Activated naive CD8-positive, alpha-beta T cell treated with anti-CD3 and anti-CD28 coated beads for 36 hours (primary cell): ENCODE measurements around the gene FAM174A. TPM values are rescaled to one million over a fixed set of nuclear protein-coding genes. Genes with fewer than 3 reads are reported as not detected.

ENCODE experiments used
- DNase-seq: peaks from one replicate; pipeline ENCODE4 v3.0.0; 2021
- H3K27ac Mint-ChIP-seq: one replicate; pipeline ENCODE4 v1.8.0; 2022; ENCODE audit warnings: mild to moderate bottlenecking, moderate library complexity, mixed read lengths
- H3K27me3 Mint-ChIP-seq: one replicate; pipeline ENCODE4 v1.8.0; 2022; ENCODE audit warnings: mild to moderate bottlenecking, mixed read lengths
- H3K36me3 Mint-ChIP-seq: one replicate; pipeline ENCODE4 v1.8.0; 2021; ENCODE audit warnings: mild to moderate bottlenecking, mixed read lengths
- H3K4me1 Mint-ChIP-seq: one replicate; pipeline ENCODE4 v1.8.0; 2021; ENCODE audit warnings: mixed read lengths
- H3K4me3 Mint-ChIP-seq: one replicate; pipeline ENCODE4 v1.8.0; 2022; ENCODE audit warnings: mild to moderate bottlenecking, moderate library complexity, mixed read lengths
- H3K9me3 Mint-ChIP-seq: one replicate; pipeline ENCODE4 v1.8.0; 2022; ENCODE audit warnings: mixed read lengths
- total RNA-seq, 2 experiments: library from RNA; stranded (reverse); gene quantifications; one replicate each; pipeline ENCODE4 v1.2.3, GENCODE V29; 2021

The FAM174A gene
- total RNA-seq, result 1 to 10 TPM; 4.8 to 5.8 TPM

DNA sequence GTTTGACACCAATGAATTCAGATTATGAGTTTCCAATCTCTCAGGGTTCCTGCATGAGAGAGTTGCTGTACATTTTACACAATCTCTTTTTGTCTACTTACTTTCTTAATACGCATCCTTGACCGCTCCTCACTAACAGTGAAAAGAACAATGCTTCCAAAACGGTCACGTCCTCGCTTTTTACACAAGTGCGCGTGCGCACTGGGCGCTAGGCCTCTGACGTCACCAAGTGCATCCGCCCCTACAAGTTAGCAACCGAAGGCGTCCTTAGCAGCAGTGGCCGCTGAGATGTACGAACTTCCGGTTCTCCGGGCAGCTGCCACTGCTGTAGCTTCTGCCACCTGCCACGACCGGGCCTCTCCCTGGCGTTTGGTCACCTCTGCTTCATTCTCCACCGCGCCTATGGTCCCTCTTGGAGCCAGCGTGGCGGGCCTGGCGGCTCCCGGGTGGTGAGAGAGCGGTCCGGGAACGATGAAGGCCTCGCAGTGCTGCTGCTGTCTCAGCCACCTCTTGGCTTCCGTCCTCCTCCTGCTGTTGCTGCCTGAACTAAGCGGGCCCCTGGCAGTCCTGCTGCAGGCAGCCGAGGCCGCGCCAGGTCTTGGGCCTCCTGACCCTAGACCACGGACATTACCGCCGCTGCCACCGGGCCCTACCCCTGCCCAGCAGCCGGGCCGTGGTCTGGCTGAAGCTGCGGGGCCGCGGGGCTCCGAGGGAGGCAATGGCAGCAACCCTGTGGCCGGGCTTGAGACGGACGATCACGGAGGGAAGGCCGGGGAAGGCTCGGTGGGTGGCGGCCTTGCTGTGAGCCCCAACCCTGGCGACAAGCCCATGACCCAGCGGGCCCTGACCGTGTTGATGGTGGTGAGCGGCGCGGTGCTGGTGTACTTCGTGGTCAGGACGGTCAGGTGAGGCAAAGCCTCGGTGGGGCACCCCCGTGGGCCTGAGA, at the start of gene FAM174A:
Gene FAM174A (plus strand): TSS at position 315 of the 946 bp plus-strand sequence. CDS start 157 bp downstream, at position 472.
- Mint-ChIP-seq H3K9me3 (peaks cover 22% of the 10 kb centered on the region), H3K4me1 (peaks cover 26% of the 10 kb centered on the region), H3K27me3 (no peaks in the 10 kb centered on the region), H3K27ac (peak within 1 kb of the TSS; percentile 86), H3K4me3 (peak within 1 kb of the TSS; percentile 96), H3K36me3 (peaks cover 25% of the 10 kb centered on the region)
- DNase-seq, result peak; percentile 90

DNA sequence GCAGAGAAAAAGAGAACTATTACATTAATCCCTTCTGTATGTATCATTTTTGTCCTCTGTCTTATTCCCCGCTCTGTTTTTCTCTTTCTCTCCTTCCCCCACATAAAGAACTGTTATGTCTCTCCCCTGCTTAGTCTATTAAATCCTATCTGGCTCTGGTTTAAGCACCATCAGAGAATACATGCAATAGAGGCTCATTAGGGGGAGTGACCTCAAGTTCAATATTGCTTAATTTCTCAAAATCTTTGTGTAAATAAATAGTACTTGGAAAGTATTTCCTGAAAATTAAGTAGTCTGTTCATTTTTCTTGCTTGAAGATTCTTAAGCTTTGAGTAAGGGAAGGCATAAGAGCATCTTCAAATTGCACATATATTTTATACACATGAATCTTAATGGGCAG, 41.2 kb upstream of the FAM174A start:
- Mint-ChIP-seq H3K27me3 (no peaks in the 10 kb centered on the region), H3K4me1 (no peaks in the 10 kb centered on the region), H3K4me3 (no peak overlapping the region), H3K27ac (no peak overlapping the region), H3K9me3 (peaks cover 5% of the 10 kb centered on the region), H3K36me3 (peaks cover 6% of the 10 kb centered on the region)
- no peak for DNase-seq

DNA sequence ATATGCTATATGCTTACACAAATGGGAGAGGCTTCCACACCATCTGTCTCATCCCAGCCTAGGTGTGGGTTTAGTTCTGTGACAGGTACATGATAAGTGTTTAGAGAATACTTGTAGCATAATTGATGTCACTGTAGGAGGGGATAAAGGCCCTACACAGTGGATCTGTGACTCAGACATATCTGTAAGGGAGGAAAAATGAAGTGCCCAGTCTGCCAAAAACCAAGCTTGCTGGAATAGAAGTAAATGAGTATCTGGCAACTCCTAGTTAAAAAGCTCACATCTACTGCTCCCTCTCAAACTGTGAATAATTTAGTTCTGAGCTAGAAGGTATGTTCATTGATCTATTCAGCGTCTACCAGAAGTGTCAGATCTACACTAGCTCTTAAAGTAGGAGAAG, 38.9 kb upstream of the FAM174A start:
- H3K4me3 Mint-ChIP-seq, result no peak overlapping the region
- no peaks in the 10 kb centered on the region for H3K9me3 Mint-ChIP-seq
- H3K36me3 Mint-ChIP-seq, result no peaks in the 10 kb centered on the region
- no peaks in the 10 kb centered on the region for H3K4me1 Mint-ChIP-seq
- H3K27ac Mint-ChIP-seq, result no peak overlapping the region
- DNase-seq, result no peak
- no peaks in the 10 kb centered on the region for H3K27me3 Mint-ChIP-seq

DNA sequence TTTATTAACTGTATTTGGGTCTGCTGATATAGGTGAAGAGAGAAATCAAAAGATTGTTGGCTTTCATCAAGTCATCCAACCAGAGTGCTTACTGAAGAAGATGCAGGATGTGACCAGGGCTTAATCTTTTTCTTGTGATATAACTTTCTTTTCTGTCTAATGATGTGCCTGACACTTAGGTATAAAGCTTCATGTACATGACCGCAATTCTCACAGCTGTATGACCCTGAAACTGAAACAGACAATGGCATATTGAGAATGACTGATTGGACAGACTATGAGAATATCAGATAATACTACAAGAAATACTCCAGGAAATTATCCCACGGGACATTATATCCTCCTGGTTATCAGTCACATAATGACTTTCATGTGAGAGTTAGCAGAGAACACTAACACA, 32.5 kb upstream of the FAM174A start:
- Mint-ChIP-seq H3K9me3 (no peaks in the 10 kb centered on the region), H3K27me3 (no peaks in the 10 kb centered on the region), H3K27ac (no peak overlapping the region), H3K36me3 (no peaks in the 10 kb centered on the region), H3K4me3 (no peak overlapping the region), H3K4me1 (no peaks in the 10 kb centered on the region)
- DNase-seq, result no peak

DNA sequence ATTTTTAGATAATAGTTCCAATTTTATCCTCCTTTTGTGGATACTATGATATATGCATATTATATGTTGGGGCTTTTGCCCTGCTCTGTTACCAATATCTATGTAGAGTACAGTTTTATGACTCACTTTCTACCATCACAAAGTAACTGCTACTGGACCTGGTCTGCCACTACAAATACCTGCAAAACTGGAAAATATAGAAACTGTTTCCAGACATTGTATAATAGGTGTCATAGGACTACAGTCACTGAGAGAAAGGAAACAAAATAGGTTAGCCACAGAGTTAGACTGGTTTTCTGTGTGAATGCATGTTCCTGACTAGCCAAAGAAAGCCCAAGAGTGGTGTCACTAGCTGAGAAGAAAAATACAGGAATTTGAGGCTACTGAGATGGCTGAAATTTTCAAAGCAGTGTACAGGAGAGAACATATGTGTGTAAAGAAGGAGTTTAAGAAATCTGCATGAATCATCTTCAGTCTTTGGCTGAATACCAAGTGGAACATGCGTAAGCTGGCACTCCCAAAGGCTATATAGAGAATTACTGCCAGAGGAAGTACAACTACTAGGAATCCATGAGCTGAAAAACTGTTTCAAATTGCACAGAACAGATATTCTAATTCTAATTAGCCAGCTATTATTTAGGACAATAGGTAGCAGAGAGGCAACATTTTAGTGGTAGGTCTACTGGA, 29.0 kb upstream of the FAM174A start:
- H3K9me3 Mint-ChIP-seq, result no peaks in the 10 kb centered on the region

DNA sequence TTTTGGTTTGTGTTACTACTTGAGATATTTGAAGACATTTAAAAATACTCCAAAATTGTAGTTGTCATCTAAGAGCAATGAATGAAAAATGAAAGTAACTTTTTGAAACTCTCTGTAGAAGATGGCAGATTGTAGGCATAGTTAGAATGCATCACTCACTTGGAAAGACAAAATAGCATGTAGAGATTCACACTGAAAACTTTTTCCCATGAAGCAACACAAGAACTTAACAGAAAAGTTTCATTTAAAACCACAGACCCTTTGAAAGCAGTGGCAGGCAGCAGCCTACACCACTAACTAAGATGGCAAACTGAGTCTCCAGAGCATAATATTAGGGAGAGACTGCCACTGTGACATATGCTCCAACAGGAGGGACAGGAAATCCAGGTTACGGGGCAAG, 18.9 kb upstream of the FAM174A start:
- Mint-ChIP-seq H3K4me1 (no peaks in the 10 kb centered on the region), H3K4me3 (no peak overlapping the region), H3K27ac (no peak overlapping the region), H3K27me3 (peaks cover 2% of the 10 kb centered on the region), H3K36me3 (peaks cover 8% of the 10 kb centered on the region), H3K9me3 (peaks cover 4% of the 10 kb centered on the region)
- no peak for DNase-seq

More for the DNA sequence above, 29.0 kb upstream of the FAM174A start:
- no peaks in the 10 kb centered on the region for H3K27me3 Mint-ChIP-seq
- H3K4me3 Mint-ChIP-seq, result no peak overlapping the region
- H3K27ac Mint-ChIP-seq, result no peak overlapping the region
- no peaks in the 10 kb centered on the region for H3K4me1 Mint-ChIP-seq
- H3K36me3 Mint-ChIP-seq, result no peaks in the 10 kb centered on the region
- no peak for DNase-seq

DNA sequence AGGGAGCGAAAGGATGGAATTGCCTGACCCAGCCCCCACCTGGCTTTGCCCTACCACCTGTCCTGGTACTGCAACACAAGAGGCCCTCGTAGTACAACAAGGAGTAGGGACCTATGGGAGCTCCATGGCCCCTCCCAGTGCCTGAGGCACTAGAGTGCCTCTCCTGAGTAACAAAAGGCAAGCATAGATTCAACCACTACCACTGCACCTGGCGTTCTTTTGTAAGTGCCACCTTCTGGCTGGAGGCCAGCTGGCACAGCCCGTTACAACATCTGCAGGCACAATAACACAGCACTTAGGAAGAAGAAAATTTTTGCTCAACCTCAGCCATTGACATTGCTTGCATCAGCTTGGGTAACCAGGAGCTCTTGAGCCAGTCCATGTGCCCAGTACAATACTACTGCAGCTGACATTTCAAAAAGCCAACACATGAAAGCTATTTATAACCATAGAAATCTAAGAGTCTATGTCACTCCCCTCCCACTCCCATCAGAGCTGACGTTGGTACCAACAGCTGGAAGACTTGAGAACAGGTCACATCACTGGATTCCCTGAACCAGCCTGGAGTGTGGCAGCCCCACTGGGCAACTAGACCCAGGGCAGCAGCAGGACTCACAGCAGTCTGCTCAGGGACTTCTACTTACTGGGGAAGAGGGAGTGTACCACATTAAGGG, 17.7 kb upstream of the FAM174A start:
- Mint-ChIP-seq H3K4me1 (no peaks in the 10 kb centered on the region), H3K4me3 (no peak overlapping the region), H3K36me3 (peaks cover 8% of the 10 kb centered on the region), H3K27me3 (peaks cover 5% of the 10 kb centered on the region), H3K27ac (no peak overlapping the region), H3K9me3 (peaks cover 4% of the 10 kb centered on the region)
- DNase-seq, result no peak

DNA sequence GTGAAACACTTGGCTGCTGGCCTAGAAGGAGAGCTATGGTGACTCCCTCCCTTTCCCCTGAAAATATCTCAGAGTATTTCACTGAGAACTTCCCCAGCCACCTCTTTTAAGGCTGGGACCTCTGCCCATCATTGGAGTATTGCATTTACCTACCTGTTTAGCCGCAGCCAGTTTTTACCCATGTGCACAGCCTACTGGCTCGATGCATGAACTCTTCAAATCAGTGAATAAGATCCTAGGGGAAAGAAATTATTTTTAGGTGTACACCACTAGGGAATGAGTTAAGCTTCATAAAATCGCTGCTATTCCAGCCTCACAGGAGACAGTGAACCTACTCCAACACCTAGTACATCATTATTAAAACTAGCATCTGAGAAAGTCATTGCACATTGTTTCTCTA, 16.8 kb upstream of the FAM174A start:
- Mint-ChIP-seq H3K4me1 (no peaks in the 10 kb centered on the region), H3K27ac (no peak overlapping the region), H3K9me3 (peaks cover 4% of the 10 kb centered on the region), H3K27me3 (peaks cover 5% of the 10 kb centered on the region), H3K36me3 (peaks cover 11% of the 10 kb centered on the region), H3K4me3 (no peak overlapping the region)
- DNase-seq, result no peak

DNA sequence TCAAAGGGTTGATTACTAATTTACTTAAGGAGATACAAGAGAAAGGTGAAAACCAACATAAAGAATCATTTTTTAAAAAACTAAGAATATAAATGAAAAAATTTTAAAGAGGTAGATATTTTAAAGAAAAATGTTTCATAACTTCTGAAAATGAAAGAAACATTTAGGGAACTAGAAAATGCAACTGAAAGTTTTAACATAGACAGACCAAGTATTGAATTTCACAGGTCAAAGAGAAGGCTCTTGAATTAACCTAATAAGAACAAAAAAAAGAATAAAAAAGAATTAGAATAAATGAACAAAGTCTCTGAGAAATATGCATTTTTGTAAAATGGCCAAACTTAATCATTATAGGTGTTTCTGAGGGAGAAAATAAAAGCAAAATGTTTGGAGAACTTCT, 16.1 kb upstream of the FAM174A start:
- Mint-ChIP-seq H3K9me3 (peaks cover 9% of the 10 kb centered on the region), H3K36me3 (peaks cover 11% of the 10 kb centered on the region), H3K4me1 (no peaks in the 10 kb centered on the region), H3K27me3 (peaks cover 5% of the 10 kb centered on the region), H3K4me3 (no peak overlapping the region), H3K27ac (no peak overlapping the region)
- no peak for DNase-seq

DNA sequence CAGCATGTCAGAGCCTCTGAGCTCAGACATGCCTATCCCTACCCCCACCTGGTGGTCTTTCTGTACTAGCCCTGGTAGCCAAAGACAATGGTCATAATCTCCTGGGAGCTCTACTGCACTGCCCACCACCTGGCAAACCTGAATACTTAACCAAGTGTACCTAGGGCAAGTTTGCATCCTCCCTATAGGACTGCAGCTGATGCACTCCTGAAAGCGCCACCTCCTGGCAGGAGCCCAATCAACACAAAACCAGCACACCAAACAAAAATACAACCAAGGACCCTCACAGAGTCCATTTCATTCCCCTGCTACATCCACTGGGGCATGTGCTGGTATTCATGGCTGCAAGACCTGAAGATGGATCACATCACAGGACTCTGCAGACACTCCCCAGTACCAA, 14.8 kb upstream of the FAM174A start:
- no peak for DNase-seq
- H3K27ac Mint-ChIP-seq, result no peak overlapping the region
- no peaks in the 10 kb centered on the region for H3K4me1 Mint-ChIP-seq
- H3K9me3 Mint-ChIP-seq, result peaks cover 14% of the 10 kb centered on the region
- peaks cover 5% of the 10 kb centered on the region for H3K27me3 Mint-ChIP-seq
- H3K36me3 Mint-ChIP-seq, result peaks cover 15% of the 10 kb centered on the region
- no peak overlapping the region for H3K4me3 Mint-ChIP-seq

DNA sequence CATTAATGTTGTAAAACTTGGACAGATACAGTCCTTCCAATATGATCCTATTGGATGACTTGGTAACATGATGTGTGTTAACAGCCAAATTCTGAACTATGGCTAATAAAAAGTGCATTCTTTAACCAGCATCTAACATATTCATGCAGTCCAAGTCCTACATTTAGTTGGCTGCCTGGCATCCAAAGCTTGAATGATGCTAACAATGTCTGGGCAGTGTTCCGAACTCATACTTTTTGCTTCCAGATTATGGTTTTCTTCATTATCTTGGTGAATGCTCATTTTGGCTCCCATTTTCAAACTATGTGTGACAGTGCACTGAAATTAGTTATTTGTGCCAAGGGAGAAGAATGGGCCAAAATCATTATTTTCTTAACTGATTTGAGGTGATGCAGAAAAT, 2.8 kb downstream of the FAM174A start:
- peaks cover 3% of the 10 kb centered on the region for H3K36me3 Mint-ChIP-seq
- peaks cover 36% of the 10 kb centered on the region for H3K4me1 Mint-ChIP-seq
- no peak overlapping the region for H3K4me3 Mint-ChIP-seq
- no peak overlapping the region for H3K27ac Mint-ChIP-seq
- H3K27me3 Mint-ChIP-seq, result no peaks in the 10 kb centered on the region
- DNase-seq, result no peak
- H3K9me3 Mint-ChIP-seq, result peaks cover 2% of the 10 kb centered on the region

DNA sequence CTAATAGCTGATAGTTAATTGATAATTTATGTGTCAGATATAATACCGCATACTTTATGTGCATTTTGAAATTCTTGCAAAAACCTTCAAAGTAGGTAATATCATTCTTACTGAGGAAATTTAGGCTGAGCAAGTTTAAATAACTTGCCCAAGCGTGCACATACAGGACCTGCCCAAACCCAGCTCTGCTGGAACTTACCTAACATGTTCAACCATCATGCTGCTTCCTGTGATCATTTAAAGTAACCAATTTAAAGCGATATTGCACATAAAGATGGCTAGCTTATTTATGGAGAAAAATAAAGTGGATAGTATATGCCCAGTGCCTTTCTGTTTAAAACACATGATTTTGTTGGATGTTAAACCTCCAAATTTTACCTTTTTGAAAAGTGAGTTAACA, 4.3 kb downstream of the FAM174A start:
- DNase-seq, result no peak
- no peak overlapping the region for H3K4me3 Mint-ChIP-seq
- H3K4me1 Mint-ChIP-seq, result peaks cover 29% of the 10 kb centered on the region
- H3K27ac Mint-ChIP-seq, result no peak overlapping the region
- H3K9me3 Mint-ChIP-seq, result no peaks in the 10 kb centered on the region
- no peaks in the 10 kb centered on the region for H3K27me3 Mint-ChIP-seq
- H3K36me3 Mint-ChIP-seq, result peaks cover 5% of the 10 kb centered on the region

DNA sequence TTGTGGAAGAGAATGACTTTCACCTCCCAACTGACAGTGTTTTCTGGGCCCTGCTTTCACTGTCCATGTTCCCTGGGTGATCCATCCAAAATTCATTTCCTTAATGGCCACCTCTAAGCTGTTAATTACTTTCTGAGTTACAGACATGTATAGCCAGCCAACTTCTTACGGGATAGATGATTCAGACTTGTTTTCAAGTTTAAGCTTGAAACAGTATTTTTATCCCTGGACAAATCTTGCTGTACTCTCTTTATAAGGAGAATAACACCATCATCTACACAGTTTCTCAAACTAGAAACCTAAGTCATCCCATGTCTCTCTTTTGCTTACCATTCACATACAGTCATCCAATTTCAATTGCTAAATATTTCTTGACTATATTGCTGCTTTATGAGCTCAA, 6.9 kb downstream of the FAM174A start:
- no peaks in the 10 kb centered on the region for H3K9me3 Mint-ChIP-seq
- H3K36me3 Mint-ChIP-seq, result peaks cover 5% of the 10 kb centered on the region
- no peak overlapping the region for H3K4me3 Mint-ChIP-seq
- H3K27me3 Mint-ChIP-seq, result no peaks in the 10 kb centered on the region
- H3K4me1 Mint-ChIP-seq, result peaks cover 18% of the 10 kb centered on the region
- H3K27ac Mint-ChIP-seq, result no peak overlapping the region
- DNase-seq, result no peak

DNA sequence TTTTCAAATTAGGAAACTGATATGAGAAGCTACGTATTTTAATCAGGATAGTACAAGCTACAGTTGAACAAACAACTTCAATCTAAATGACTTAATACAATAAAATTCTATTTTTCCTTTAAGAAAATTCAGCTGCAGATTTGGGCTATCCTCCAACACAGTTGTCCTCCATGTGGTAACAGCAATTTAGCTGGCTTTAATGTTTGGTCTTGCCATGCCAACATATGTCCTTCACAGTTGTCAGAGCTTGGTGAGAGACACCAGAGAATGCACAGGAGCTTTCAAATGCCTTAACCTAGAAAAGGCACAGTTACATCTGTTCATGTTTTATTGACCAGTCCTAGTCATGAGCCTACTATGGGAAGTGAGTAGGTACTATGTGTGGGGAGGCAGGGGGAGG, 10.8 kb downstream of the FAM174A start:
- Mint-ChIP-seq H3K27me3 (no peaks in the 10 kb centered on the region), H3K36me3 (peaks cover 13% of the 10 kb centered on the region), H3K27ac (no peak overlapping the region), H3K4me3 (no peak overlapping the region), H3K9me3 (no peaks in the 10 kb centered on the region), H3K4me1 (peaks cover 20% of the 10 kb centered on the region)
- DNase-seq, result no peak

DNA sequence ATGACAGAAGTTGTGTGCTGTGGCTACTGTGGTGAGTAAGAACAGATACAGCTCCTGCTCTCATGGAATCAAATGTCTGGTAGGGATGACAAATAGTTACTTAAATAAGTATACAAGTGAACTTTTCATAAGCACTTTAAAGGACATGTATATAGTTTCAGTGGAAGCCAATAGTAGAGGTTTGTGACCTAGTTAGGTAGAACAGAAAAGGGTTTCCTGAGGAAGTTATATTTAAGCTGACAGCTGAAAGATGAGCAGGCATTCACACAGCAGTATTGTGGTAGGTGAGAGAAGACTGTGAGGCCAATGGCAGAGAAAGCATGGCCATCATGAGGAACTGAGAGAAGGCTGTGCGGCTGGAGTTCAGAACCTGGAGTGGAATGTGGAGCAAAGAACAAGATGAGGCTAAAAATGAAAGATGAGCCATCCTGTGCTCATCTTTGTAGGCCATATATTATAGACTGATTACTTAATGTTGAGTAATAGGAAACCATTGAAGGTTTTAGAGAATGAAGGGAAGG, 15.4 kb downstream of the FAM174A start:
- no peak overlapping the region for H3K4me3 Mint-ChIP-seq
- peaks cover 10% of the 10 kb centered on the region for H3K4me1 Mint-ChIP-seq
- no peaks in the 10 kb centered on the region for H3K27me3 Mint-ChIP-seq
- H3K36me3 Mint-ChIP-seq, result peaks cover 15% of the 10 kb centered on the region
- H3K27ac Mint-ChIP-seq, result no peak overlapping the region
- H3K9me3 Mint-ChIP-seq, result peaks cover 2% of the 10 kb centered on the region
- no peak for DNase-seq
